AG20443 (cell line): Measurements from ENCODE around the gene TBC1D3C.
"Not testable (repeated sequence)": the region's sequence is repeated elsewhere in the genome, so short reads cannot be mapped to it uniquely, and the experiment has no call there.

Source experiments
- DNase-seq: peaks from one replicate; pipeline ENCODE4 v3.0.0; 2012; ENCODE audit warnings: low spot score, mixed read lengths

The TBC1D3C gene

DNA sequence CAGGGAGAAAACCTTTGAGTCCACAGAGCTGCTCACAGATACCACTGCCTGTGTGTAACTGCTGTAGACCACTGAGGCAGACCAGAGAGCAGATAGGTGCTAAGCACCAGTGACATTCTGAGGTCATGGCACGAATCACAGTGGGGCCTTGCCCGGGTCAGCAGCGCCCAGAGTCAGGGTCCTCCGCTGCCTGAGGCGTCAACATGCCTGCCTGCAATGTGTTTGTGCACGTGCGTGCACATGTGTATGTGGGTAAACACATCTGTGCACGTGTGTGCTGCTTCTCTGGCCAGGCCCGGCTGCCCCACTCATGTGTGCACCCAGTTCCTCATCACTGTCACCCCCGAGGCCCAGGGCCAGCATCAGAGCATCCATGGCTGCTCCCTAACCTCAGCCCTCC lies at the start of gene TBC1D3C:
Gene TBC1D3C (minus strand): TSS at position 101 of the 400 bp plus-strand sequence. CDS start 1,568 bp downstream, outside the sequence.
- not testable (repeated sequence) for DNase-seq

- not testable (repeated sequence) for DNase-seq
Measured at GRCh38 chr17:38099262-38099661, 30.8 kb upstream of the TBC1D3C start.

GRCh38 chr17:38094059-38094694 lies 25.7 kb upstream of the TBC1D3C start:
- not testable (repeated sequence) for DNase-seq

DNA sequence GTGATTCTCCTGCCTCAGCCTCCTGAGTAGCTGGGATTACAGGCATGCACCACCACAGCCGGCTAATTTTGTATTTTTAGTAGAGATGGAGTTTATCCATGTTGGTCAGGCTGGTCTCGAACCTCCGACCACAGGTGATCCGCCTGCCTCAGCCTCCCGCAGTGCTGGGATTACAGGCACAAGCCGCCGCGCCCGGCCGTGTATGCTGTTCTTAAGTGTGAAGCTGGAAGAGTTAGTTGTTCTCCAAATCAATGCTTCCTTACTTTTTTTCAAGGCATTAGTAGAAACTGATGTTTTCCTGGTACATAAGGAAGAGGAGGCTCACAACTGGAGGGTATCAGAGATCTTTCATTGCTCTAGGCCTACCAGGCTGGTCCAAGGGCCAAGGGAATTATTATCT lies 19.7 kb upstream of the TBC1D3C start:
- DNase-seq = not testable (repeated sequence)

- DNase-seq = not testable (repeated sequence)
Measured at GRCh38 chr17:38087344-38087743, 18.9 kb upstream of the TBC1D3C start.
